NCI-H446 treated with DMSO at 0.1 percent for 48 hours (cell line): ENCODE measurements around the gene SSC4D.
"Not testable (repeated sequence)": the region's sequence is repeated elsewhere in the genome, so short reads cannot be mapped to it uniquely, and the experiment has no call there.

Source experiments
- DNase-seq: peaks from one replicate; lab custom pipeline; 2025; lab: John Stamatoyannopoulos, UW

SSC4D gene

DNA sequence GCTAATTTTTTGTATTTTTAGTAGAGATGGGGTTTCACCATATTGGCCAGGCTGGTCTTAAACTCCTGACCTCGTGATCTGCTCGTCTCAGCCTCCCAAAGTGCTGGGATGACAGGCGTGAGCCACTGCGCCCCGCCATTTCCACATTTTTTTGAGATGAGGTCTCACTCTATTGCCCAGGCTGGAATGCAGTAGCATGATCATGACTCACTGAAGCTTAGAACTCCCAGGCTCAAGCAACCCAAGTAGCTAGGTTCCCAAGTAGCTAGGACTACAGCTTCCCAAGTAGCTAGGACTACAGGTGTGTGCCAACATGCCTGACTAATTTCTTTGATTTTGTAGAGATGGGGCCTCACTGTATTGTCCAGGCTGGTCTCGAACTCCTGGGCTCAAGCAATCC is 11.6 kb upstream of the SSC4D start:
- not testable (repeated sequence) for DNase-seq

DNA sequence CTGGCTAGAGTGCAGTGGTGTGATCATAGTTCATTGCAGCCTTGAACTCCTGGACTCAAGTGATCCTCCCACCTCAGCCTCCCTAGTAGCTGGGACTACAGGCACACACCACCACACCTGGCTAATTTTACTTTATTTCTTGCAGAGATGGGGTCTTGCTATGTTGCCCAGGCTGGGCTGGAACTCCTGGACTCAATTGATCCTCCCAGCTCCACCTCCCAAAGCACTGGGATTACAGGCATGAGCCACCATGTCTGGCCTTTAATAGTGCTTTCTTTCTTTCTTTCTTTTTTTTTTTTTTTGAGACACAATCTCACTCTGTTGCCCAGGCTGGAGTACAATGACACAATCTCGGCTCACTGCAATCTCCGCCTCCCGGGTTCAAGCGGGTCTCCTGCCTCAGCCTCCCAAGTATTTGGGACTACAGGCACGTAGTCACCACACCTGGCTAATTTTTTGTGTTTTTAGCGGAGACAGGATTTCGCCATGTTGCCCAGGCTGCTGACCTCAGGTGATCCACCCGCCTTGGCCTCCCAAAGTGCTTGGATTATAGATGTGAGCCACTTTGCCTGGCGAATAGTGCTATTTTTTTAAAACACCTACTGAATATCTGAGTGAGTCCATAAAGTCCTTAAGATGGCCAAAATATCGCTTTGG is 8.3 kb upstream of the SSC4D start:
- not testable (repeated sequence) for DNase-seq

DNA sequence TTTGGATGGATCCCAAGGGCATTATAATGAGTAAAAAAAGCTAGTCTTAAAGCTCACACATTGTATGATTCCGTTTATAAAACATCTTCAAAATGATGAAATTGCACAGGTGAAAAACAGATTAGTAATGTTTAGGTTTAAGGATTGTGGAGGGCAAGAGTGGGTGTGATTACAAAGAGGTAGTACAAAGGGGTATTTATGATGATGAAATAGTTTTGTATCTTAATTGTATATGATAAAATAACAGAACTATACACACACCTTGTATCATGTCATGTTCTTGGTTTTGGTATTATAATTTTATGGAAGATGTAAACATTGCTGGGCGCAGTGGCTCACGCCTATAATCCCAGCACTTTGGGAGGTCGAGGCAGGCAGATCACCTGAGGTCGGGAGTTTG is 2.8 kb upstream of the SSC4D start:
- DNase-seq: no peak

DNA sequence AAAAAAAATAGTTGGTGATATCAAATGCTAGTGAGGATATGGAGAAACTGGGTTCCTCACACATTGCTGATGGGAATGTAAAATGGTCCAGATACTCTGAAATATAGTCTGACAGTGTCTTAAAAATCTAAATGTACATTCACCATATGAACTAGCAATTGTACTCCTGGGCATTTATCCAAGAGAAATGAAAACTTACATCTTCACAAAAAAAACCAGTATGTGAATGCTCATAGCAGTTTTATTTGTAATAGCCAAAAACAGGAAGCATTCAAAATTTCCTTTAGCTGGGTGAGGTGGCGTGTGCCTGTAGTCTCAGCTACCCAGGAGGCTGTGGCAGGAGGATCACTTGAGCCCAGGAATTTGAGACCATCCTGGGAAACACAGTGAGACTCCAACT is 2.1 kb upstream of the SSC4D start:
- no peak for DNase-seq

DNA sequence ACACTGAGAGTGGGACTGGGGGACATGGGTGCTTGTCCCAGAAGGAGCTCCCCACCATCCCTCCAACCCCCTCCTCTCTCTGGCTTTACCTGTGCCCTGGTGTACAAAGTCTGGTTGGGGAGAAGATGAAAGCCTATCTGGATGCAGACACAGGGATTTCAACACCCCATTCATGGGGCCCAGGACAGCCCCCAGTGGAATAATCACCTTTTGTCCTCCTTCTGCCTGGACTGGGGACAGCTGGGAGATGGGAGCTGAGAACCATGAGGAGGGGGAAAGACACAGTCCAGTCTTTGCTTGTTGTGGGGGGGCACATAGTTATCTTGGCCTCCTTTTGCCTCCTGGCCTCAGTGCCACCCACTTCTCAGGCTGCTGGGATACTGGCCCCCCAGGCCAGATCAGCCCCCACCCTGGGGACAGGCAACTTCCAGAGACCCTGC is 1.4 kb downstream of the SSC4D start:
- DNase-seq: no peak

DNA sequence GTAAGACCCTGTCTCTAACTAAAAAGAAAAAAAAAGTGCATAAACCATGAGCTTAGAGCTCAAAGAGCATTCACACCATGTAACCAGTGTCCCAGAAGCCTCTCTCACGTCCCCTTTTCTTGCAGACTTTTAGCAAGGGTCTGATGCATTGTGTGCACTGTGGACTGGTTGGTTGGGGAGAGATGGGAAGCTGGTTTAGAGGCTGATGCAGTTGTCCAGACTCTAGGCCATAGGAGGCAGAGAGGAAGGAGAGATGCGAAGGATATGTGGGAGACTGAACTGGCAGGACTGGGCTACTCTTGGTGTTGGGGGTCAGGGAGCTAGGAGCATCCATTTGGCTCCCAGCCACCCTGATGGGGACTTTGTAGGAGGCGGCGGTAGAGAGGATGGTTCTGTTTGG is 1.8 kb downstream of the SSC4D start:
- DNase-seq: no peak

DNA sequence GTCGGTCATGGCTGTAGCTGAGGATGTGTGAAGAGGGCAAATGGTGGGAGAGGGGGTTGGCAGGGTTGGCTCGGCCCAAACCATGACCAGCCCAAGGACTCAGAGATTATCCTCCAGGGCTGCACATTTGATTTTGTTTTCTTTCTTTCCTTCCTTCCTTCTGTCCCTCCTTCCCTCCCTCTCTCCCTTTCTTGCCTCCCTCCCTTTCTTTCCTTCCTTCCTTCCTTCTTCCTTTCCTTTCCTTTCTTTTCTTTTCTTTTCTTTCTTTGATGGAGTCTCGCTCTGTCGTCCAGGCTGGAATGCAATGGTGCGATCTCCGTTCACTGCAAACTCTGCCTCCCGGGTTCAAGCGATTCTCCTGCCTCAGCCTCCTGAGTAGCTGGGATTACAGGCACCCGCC is 3.8 kb downstream of the SSC4D start:
- DNase-seq: no peak

DNA sequence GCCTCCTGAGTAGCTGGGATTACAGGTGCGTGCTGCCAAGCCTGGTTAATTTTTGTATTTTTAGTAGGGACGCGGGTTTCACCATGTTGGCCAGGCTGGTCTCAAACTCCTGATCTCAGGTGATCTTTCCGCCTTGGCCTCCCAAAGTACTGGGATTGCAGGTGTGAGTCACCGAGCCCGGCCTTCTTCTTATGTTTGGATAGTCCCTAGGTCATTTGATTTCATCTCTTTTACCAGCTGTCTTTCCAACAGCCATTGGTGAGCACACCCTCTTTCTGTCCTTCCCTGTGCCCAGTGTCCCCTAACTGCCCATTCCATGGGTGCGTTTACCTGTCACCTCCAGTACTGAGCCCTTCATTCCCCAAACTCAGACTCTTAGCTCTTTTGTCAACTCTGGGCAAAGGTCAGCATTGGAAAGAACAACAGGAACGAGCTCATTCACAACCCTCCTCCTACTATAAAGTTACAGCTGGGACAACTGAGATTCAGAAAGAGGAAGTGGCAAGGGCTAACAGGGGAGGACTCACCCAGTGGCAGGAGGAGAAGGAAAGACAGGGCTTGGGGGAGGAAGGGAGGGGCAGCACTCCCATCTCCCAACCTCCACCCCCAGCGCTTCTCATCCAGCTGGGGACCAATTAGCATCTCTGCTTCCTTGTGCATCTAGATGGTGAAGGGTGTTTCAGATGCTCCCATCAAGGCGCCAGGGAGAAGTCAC is 5.6 kb downstream of the SSC4D start:
- no peak for DNase-seq

DNA sequence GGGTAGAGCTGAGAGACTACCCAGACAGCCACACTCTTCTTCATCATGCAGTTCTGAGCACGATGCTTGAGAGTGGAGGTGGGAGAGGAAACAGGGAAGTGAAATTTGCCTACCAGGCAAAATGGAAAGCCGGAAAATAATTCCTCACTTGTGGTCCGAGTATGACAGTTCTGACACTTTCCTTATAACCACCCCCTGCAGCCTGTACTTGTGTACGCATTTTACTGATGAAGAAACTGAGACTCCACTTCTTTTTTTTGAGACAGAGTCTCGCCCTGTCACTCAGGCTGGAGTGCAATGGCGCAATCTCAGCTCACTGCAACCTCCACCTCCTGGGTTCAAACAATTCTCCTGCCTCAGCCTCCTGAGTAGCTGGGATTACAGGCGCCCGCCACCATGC is 6.4 kb downstream of the SSC4D start:
- not testable (repeated sequence) for DNase-seq

DNA sequence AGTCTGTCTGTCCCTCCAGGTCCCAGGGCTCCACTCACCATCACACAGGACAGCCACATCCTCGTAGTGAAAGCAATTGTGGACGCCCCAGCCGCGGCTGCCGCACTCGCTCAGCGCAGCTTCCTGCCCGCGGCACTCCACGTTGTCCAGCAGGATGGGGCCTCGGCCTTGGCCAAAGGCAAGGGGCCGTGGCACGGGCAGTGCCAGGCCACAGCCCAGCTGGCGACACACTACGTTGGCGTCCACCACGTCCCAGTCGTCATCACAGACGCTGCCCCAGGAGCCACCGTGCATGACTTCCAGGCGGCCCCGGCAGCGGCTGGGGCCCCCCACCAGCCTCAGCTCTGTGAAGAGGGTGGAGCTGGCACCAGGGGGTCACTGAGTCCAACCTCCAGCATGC is 9.2 kb downstream of the SSC4D start:
- DNase-seq: no peak

DNA sequence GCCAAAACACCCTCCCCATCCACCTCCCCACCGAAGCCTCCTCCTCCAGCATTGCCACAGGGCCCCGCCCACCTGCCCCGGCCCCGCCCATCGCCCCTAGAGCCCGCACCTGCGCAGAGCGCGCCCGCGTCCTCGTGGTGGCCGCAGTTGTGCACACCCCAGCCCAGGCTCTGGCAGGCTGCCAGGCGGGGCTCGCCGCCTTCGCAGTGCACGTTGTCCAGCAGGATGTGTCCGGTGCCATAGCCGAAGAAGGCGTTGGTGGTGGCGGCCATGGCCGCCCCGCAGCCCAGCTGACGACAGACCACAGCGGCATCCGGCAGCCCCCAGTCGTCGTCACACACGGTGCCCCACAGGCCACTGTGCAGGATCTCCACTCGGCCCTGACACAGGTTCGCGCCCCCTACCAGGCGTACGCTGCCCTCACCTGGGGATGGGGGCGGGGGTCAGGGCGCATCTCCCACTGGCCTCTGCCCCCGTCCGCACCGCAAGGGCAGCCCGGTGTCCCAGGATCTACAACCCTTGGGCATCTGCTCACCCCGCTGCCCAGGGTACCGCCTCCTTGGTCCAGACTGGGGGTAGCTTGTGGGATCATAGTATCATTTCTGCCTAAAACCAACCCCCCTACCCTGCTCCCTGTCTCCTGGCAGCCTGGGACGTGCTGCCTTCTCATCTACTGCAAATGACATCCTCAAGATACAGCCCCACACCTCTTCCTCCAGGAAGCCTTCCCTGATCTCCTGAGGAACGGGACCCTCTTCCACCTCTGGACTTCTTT is 11.9 kb downstream of the SSC4D start:
- DNase-seq: no peak

DNA sequence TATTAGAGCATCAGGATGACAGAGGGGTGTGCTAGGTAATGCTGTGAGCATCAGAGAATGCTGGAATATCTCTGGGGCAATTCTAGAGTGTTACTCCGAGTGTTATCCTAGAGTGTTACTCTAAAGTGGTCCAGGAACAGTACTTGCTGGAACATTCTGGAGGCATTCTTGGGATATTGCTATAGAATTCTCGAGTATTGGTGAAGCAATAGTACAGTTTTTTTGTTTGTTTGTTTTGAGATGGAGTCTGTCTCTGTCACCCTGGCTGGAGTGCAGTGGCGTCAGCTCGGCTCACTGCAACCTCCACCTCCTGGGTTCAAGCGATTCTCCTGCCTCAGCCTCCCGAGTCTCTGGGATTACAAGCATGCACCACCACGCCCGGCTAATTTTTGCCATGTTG is 12.6 kb downstream of the SSC4D start:
- no peak for DNase-seq

DNA sequence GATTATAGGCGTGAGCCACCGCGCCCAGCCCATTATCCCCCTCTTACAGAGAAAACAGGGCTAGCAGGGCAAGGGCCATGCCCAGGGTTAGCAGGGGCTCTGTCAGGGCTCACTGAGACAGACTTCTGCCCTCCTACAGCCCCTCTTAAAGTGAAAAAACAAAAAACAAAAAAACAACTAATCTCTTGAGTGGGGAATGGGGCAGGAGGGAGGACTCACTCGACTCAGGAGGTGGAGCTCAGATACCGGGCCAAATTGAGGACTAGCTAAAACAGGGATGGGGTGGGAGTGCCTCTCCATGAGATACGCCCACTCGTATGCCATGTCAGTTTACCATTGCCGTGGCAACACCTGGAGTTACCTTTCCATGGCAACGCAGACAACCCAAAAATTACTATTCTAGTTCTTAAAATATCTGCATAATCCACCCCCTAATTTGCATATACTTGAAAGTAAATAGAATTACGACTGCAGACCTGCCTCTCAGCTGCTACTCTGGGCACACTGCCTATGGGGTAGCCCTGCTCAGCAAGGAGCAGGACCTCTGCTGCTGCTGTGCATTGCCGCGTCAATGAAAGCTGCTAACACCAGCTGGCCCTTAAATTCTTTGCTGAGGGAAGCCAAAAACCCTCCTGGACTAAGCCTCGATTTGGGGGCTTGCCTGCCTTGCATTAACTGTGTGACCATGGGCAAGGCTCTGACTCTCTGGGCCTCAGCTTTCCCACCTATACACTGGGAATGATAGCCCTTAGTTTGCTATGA is 13.4 kb downstream of the SSC4D start:
- peak; percentile 11 for DNase-seq

DNA sequence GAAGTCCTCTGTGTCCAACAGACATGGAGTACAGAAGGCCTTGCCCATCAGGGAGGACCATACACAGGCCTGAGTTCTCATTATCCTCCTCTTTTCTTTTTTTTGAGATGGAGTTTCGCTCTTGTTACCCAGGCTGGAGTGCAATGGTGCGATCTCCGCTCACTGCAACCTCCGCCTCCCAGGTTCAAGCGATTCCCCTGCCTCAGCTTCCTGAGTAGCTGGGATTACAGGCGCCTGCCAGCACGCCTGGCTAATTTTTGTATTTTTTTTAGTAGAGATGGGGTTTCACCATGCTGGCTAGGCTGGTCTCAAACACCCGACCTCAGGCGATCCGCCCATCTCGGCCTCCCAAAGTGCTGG is 13.9 kb downstream of the SSC4D start:
- not testable (repeated sequence) for DNase-seq

DNA sequence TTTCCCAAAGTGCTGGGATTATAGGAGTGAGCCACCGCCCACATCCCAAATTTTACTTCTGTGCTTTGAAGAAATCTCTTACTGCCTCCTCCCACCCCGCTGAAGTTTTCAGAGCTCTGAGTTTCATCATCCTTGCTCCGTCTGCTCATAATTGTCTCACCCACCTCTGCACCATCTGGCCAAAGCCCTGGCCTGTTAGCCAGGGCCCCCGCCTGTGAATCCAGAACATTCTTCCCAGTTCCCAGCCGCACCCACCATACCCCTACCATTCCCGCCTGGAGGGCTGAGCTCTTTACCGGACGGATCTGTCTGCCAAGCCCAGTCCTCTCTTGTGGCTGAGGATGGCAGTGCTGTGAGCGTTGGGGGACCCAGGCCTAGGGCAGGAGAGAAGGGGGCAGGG is 14.5 kb downstream of the SSC4D start:
- no peak for DNase-seq

DNA sequence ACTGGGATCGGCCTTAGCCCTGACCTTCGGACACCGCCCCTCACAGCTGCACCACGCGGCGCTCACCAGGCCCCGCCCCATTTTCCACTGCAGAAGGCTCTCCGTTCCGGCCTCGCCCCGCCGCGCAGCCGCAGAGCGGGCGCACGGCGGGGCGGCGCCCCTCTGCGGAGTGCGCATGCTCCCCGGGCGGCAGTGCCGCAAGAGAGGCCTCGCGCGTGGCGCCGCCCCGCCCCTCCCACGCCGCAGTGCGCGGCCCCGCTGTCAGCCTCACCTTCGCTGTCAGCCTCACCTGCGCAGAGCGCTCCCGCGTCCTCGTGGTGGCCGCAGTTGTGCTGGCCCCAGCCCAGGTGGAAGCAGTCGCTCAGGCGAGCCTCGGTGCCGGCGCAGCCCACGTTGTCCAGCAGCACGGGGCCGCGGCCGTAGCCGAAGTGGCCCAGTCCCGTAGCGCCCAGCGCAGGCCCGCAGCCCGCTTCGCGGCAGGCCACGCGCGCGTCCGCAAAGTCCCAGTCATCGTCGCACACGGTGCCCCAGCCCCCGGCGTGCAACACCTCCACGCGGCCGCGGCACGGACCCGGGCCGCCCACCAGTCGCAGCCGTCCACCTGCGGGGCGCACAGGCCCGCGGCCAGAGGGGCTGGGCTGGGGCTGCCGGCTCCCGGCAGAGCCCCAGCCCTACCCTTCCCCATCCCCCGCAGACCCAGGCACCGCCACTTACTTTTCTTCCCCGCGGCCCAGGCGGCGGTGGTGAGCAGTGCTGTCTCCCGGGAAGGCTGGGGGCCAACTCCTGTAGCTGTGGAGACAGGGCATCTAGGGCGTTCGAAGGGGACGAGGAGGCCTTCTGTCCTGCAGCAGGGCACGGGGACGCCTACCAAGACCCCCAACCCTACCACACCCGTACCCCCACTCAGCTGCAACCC is 16.1 kb downstream of the SSC4D start:
- peak; percentile 17 for DNase-seq

DNA sequence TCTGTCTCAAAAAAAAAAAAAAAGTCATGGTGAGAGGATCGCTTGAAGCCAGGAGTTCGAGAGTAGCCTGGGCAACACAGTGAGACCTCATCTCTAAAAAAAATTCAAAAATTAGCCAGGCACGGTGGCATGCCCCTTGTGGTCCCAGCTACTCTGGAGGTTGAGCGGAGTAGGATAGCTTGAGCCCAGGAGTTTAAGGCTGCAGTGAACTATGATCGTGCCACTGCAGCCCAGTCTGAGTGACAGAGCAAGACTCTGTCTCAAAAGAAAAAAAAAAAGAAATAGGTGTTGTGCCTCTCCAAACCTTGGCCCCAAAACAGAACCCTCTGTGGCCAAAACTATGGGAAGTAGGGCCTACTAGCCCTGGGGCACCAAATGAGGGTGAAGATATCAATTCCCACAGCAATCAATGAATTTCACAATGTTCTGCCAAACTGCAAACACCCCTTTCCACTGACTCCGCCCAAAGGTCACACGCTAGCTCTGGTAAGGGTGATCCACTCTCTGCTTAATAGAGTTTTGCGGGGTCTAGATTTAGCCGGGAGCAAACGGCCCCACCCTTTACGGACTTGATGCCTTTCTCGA is 16.9 kb downstream of the SSC4D start:
- DNase-seq: no peak

DNA sequence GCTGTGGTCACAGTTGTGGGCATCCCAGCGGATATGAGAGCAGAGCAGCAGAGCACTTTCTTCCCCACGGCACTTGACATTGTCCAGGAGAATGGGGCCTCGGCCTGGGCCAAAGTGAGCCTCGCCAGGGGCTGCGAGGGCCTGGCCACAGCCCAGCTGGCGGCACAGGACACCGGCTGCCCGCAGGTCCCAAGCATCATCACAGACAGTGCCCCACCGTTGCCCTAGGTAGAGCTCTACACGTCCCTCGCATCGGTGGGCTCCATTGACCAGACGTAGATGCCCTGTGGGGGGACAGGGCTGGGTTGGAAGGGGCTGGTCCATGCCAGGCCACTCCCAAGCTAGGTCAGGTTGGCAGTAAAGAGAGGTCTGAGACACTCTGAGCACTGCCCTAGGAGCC is 19.4 kb downstream of the SSC4D start:
- no peak for DNase-seq

DNA sequence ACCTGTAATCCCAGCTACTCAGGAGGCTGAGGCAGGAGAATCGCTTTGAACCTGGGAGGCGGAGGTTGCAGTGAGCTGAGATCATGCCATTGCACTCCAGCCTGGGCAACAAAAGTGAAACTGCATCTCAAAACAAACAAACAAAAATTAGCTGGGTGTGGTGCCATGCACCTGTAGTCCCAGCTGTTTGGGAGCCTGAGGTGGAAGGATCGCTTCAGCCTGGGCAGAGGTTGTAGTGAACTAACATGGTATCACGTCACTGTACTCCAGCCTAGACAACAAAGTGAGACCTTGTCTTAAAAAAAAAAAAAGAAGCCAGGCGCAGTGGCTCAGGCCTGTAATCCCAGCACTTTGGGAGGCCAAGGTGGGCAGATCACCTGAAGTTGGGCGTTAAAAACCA is 21.7 kb downstream of the SSC4D start:
- not testable (repeated sequence) for DNase-seq

DNA sequence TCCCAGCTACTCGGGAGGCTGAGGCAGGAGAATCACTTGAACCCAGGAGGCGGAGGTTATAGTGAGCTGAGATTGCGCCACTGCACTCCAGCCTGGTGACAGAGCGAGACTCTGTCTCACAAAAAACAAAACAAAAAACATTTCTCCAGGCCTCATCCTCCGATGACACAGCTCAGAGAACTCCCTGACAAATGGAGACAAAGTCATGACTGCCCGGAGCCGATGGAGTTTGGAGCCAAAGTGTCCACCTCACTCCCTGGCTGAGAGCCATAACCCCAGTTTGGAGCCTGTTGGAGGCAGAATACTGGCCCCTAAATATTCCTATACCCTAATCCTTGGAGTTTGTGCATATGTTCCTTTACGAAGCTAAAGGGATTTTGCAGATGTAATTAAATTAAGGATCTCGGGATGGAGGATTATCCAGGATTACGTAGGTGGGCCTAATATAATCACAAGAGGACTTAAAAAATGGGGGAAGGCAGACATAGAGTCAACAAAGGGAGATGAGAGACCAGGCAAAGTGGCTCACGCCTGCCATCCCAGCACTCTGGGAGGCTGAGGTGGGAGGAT is 22.7 kb downstream of the SSC4D start:
- no peak for DNase-seq
